Testis (tissue), 2 donors: ENCODE results near the gene STXBP6.

ENCODE experiments used
- CTCF ChIP-seq, 3 experiments: fragments of 450-650 bp in 2 of 3; fragments of 200-600 bp in 1 of 3; sonication (generic) in 1 of 3; IDR thresholded peaks; one replicate each; pipeline ENCODE4 v1.5.1; 2016 to 2019; ENCODE audit warnings: antibody characterized with exemption in 3 of 3, mild to moderate bottlenecking in 2 of 3, moderate library complexity in 1 of 3
- POLR2A ChIP-seq: fragments of 450-650 bp; IDR thresholded peaks from one replicate; pipeline ENCODE4 v1.6.1; 2017; ENCODE audit warnings: antibody characterized with exemption, mild to moderate bottlenecking, moderate library complexity

DNA sequence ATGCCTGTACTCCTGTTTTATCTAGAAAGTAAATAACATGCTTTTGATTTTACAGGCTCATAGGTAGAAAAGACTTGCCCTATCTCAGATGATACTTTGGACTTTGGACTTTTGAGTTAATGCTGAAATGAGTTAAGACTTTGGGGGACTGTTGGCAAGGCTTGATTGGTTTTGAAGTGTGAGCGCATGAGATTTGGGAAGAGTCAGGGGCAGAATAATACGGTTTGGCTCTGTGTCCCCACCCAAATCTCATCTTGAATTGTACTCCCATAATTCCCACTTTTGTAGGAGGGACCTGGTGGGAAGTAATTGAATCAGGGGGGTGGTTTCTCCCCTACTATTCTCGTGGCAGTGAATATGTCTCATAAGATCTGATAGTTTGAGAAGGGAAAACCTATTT is 259.8 kb downstream of the STXBP6 start:
- no peak for TF ChIP-seq POLR2A
- no peak for TF ChIP-seq CTCF (IDR thresholded peaks at IDR 0.05)
